B cell (primary cell): ENCODE data around the gene VSTM2B. TPM values are rescaled to one million over a fixed set of nuclear protein-coding genes. Genes with fewer than 3 reads are reported as not detected.

ENCODE experiments used
- ATAC-seq: fragments of 200-7000 bp; cut with Tn5 transposase; one replicate; pipeline ENCODE4 v1.10.0; 2021; ENCODE audit warnings: low read depth, mild to moderate bottlenecking, moderate number of reproducible peaks, moderate library complexity
- CTCF ChIA-PET: fragments of 350-600 bp; sonication (Branson Sonifier 250); formaldehyde crosslinking; loops from one replicate; lab custom pipeline; 2021; ENCODE audit warnings: antibody characterized with exemption, inconsistent platforms; lab: Charles Lee
- POLR2A ChIA-PET: fragments of 350-600 bp; sonication (Branson Sonifier 250); formaldehyde crosslinking; loops from one replicate; lab custom pipeline; 2021; ENCODE audit warnings: antibody characterized with exemption; lab: Charles Lee
- DNase-seq: peaks from one replicate; pipeline ENCODE4 v3.0.0; 2013
- H2AFZ ChIP-seq: 2 replicates; pipeline ENCODE4 v1.6.1; 2012; ENCODE audit warnings: mild to moderate bottlenecking, low read depth, low read length; ENCODE audit not compliant: insufficient read depth, poor library complexity, severe bottlenecking
- H3K27ac ChIP-seq, 2 donors: 1 replicate in 1 of 2; 2 replicates in 1 of 2; pipeline ENCODE4 v1.5.1; 2012 to 2013; ENCODE audit warnings: low read length in 2 of 2, mild to moderate bottlenecking in 2 of 2, moderate library complexity in 1 of 2
- H3K27me3 ChIP-seq, 4 experiments: fragments of 200-600 bp in 1 of 4; sonication (generic) in 1 of 4; replicated peaks in 1 of 4; 1 replicate in 2 of 4; 2 replicates in 2 of 4; pipeline versions ENCODE4 v1.6.1 to v1.7.0; 2013 to 2016; ENCODE audit warnings: low read length in 3 of 4, mild to moderate bottlenecking in 2 of 4, mixed read lengths in 1 of 4, moderate library complexity in 1 of 4; ENCODE audit not compliant: insufficient read depth in 4 of 4, control insufficient read depth in 3 of 4; ENCODE audit errors: control extremely low read depth in 1 of 4
- H3K36me3 ChIP-seq, 2 experiments: replicated peaks in 1 of 2; 1 replicate in 1 of 2; 2 replicates in 1 of 2; pipeline versions ENCODE4 v1.6.1 to v1.7.1; 2013; ENCODE audit warnings: low read length in 1 of 2; ENCODE audit not compliant: insufficient read depth in 2 of 2, control insufficient read depth in 1 of 2; ENCODE audit errors: control extremely low read depth in 1 of 2, extremely low read depth in 1 of 2
- H3K4me1 ChIP-seq, 2 donors: fragments of 200-600 bp in 1 of 2; sonication (generic) in 1 of 2; 1 replicate in 1 of 2; 2 replicates in 1 of 2; pipeline versions ENCODE4 v1.5.1 to v1.6.1; 2013 to 2017; ENCODE audit warnings: low read length in 2 of 2; ENCODE audit not compliant: control insufficient read depth in 2 of 2, insufficient read depth in 2 of 2
- H3K4me2 ChIP-seq: replicated peaks from 2 replicates; pipeline ENCODE3; 2012; ENCODE audit warnings: mild to moderate bottlenecking, low read depth, low read length; ENCODE audit not compliant: poor library complexity, severe bottlenecking
- H3K4me3 ChIP-seq, 5 experiments: fragments of 200-600 bp in 1 of 5; sonication (generic) in 1 of 5; 1 replicate in 3 of 5; 2 replicates in 2 of 5; pipeline versions ENCODE4 v1.5.1 to v1.7.0; 2011 to 2016; ENCODE audit warnings: low read length in 4 of 5, mild to moderate bottlenecking in 4 of 5, low read depth in 2 of 5, control low read depth in 1 of 5, moderate library complexity in 1 of 5; ENCODE audit not compliant: insufficient read depth in 1 of 5; ENCODE audit errors: control extremely low read depth in 1 of 5, extremely low read depth in 1 of 5
- H3K79me2 ChIP-seq: fragments of 200-600 bp; sonication (generic); one replicate; pipeline ENCODE4 v1.6.0; 2016; ENCODE audit warnings: low read length; ENCODE audit not compliant: control insufficient read depth, insufficient read depth
- H3K9ac ChIP-seq: fragments of 200-600 bp; sonication (generic); 2 replicates; pipeline ENCODE4 v1.6.1; 2017; ENCODE audit warnings: mild to moderate bottlenecking, low read length, moderate library complexity
- H3K9me3 ChIP-seq, 3 donors: one replicate each; pipeline versions ENCODE4 v1.6.1 to v1.7.1; 2013; ENCODE audit warnings: low read length in 2 of 3; ENCODE audit not compliant: control insufficient read depth in 2 of 3, insufficient read depth in 1 of 3; ENCODE audit errors: control extremely low read depth in 1 of 3
- H4K20me1 ChIP-seq: 2 replicates; pipeline ENCODE4 v1.6.0; 2012; ENCODE audit warnings: mild to moderate bottlenecking, low read length; ENCODE audit not compliant: insufficient read depth, control insufficient read depth, poor library complexity, severe bottlenecking
- H3K27ac Mint-ChIP-seq: one replicate; pipeline ENCODE4 v1.8.0; 2021; ENCODE audit warnings: mixed read lengths
- H3K27me3 Mint-ChIP-seq: one replicate; pipeline ENCODE4 v1.8.0; 2021; ENCODE audit warnings: mixed read lengths
- H3K4me1 Mint-ChIP-seq: one replicate; pipeline ENCODE4 v1.8.0; 2021; ENCODE audit warnings: mixed read lengths
- H3K4me3 Mint-ChIP-seq: one replicate; pipeline ENCODE4 v1.8.0; 2021; ENCODE audit warnings: mixed read lengths
- H3K9me3 Mint-ChIP-seq: one replicate; pipeline ENCODE4 v1.8.0; 2022; ENCODE audit warnings: mixed read lengths; ENCODE audit not compliant: insufficient read depth
- EZH2 ChIP-seq: IDR thresholded peaks from 2 replicates; pipeline ENCODE4 v1.6.1; 2012; ENCODE audit warnings: borderline replicate concordance, low read depth, mild to moderate bottlenecking, moderate library complexity, low read length; ENCODE audit not compliant: insufficient read depth, poor library complexity, severe bottlenecking
- WGBS: methylation state at CpG from one replicate; pipeline ENCODE4 v1.1.5; 2013; ENCODE audit warnings: missing lambda C conversion rate; ENCODE audit not compliant: insufficient coverage; 5-methylcytosine and 5-hydroxymethylcytosine counted together
- intact Hi-C: fragments of 100-400 bp; cut with micrococcal nuclease; formaldehyde crosslinking; loops from one replicate; pipeline ENCODE4 v1.10.0; 2022
- polyA plus RNA-seq: library from polyadenylated mRNA; depleted of rRNA; stranded (reverse); fragments of >200 nt; gene quantifications from 2 replicates; pipeline ENCODE4 v1.2.3, GENCODE V29; 2012
- total RNA-seq, 2 donors: library from RNA; stranded (reverse); fragments of 120-200 nt in 1 of 2; gene quantifications; 1 replicate in 1 of 2; 2 replicates in 1 of 2; pipeline versions ENCODE4 v1.2.3 to v1.2.4, GENCODE V29; 2013 to 2022
- TF ChIP-seq, protein P1 (sequence below): fragments of 200-600 bp; IDR thresholded peaks from one replicate; pipeline ENCODE4 v1.8.0; 2022; ENCODE audit warnings: antibody characterized with exemption, mild to moderate bottlenecking

The VSTM2B gene
- total and polyA plus RNA-seq, 2 donors (not counting 1 experiment from before 2014, with no cell fraction given): not detected

DNA sequence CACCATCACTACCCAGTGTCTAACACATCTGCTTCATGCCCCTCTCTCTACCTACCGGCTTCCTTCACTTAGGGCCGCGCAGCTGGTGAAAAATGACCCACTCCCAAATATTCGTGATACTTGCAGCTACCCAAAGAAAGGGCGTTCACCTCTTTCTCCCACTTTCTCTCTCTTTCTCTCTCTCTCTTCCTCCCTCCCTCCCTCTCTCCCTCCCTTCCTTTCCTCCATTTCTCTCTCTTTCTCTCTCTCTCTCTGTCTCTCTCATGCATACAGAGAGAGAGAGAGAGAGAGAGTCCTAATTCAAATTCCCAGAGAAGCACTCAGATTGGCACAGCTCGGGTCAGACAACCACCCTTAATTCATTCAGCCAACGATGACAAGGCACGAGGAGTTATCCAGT lies 52.6 kb downstream of the VSTM2B start:
- H3K36me3 ChIP-seq: no peaks in the 10 kb centered on the region
- CTCF ChIA-PET: no interaction called here
- H3K4me2 ChIP-seq: no peak overlapping the region
- H3K4me1 ChIP-seq: no peaks in the 10 kb centered on the region
- H2AFZ ChIP-seq: no peak overlapping the region
- no peak overlapping the region for H3K27ac Mint-ChIP-seq
- peaks cover 5% of the 10 kb centered on the region for H3K4me1 Mint-ChIP-seq
- TF ChIP-seq, protein P1, sequence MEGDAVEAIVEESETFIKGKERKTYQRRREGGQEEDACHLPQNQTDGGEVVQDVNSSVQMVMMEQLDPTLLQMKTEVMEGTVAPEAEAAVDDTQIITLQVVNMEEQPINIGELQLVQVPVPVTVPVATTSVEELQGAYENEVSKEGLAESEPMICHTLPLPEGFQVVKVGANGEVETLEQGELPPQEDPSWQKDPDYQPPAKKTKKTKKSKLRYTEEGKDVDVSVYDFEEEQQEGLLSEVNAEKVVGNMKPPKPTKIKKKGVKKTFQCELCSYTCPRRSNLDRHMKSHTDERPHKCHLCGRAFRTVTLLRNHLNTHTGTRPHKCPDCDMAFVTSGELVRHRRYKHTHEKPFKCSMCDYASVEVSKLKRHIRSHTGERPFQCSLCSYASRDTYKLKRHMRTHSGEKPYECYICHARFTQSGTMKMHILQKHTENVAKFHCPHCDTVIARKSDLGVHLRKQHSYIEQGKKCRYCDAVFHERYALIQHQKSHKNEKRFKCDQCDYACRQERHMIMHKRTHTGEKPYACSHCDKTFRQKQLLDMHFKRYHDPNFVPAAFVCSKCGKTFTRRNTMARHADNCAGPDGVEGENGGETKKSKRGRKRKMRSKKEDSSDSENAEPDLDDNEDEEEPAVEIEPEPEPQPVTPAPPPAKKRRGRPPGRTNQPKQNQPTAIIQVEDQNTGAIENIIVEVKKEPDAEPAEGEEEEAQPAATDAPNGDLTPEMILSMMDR: no peak
- TF ChIP-seq EZH2: no peak
- 65% methylated on average over 6 of the region's 8 CpGs for WGBS
- DNase-seq (no peak), ATAC-seq (no peak)
- no peak overlapping the region for H3K4me3 Mint-ChIP-seq
- POLR2A ChIA-PET: no interaction called here
- peaks cover 63% of the 10 kb centered on the region for H3K27me3 Mint-ChIP-seq
- peaks cover 0 to 17% (median 0%) of the 10 kb centered on the region in 4 experiments for H3K27me3 ChIP-seq
- no peak overlapping the region for H3K4me3 ChIP-seq
- no peak overlapping the region for H3K9ac ChIP-seq
- no peaks in the 10 kb centered on the region for H3K9me3 Mint-ChIP-seq
- intact Hi-C loops: no loop called here
- H3K79me2 ChIP-seq: no peaks in the 10 kb centered on the region
- peaks cover 0 to 4% (median 0%) of the 10 kb centered on the region in 3 donors for H3K9me3 ChIP-seq
- H4K20me1 ChIP-seq: no peaks in the 10 kb centered on the region
- no peak overlapping the region for H3K27ac ChIP-seq

DNA sequence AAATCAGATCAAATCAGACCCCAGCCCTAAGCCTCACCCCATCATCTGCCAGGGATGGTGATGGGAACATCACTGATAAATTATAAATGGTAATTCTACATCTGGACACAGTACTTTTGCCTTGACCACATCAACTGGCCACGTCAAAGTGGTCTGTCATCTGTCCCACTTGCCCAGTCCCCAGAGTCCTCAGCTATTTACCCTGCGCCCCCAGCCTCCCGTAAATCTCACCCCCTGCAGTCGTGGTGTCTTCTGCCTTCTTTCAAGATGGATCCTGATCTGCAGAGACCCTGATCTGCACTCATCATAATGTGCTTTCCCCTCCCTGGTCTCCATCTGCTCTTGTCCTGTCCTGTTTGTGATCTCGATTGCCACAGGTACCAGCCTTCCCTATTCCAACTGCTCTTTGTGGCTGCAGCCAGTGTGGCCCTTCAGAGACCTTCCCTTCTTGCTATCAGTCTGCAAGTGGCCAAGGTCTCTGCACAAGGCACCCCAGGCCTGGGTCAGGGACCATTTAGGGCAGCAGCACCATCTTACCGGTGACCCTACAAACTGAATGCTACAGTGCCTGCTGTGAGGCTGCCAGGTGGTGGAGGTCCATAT lies 53.6 kb downstream of the VSTM2B start:
- ATAC-seq (no peak), DNase-seq (no peak)
- no peak overlapping the region for H3K27ac ChIP-seq
- H3K4me3 Mint-ChIP-seq: no peak overlapping the region
- peaks cover 5% of the 10 kb centered on the region for H3K4me1 Mint-ChIP-seq
- CTCF ChIA-PET: no interaction called here
- H3K4me2 ChIP-seq: no peak overlapping the region
- H3K27me3 Mint-ChIP-seq: peaks cover 58% of the 10 kb centered on the region
- no peaks in the 10 kb centered on the region for H3K79me2 ChIP-seq
- peaks cover 0 to 4% (median 0%) of the 10 kb centered on the region in 3 donors for H3K9me3 ChIP-seq
- no peak overlapping the region for H3K27ac Mint-ChIP-seq
- no peaks in the 10 kb centered on the region for H3K36me3 ChIP-seq
- POLR2A ChIA-PET: no interaction called here
- no peaks in the 10 kb centered on the region for H3K9me3 Mint-ChIP-seq
- intact Hi-C loops: no loop called here
- H3K27me3 ChIP-seq: peaks cover 0 to 17% (median 0%) of the 10 kb centered on the region in 4 experiments
- no peak overlapping the region for H3K9ac ChIP-seq
- no peak overlapping the region for H3K4me3 ChIP-seq
- H2AFZ ChIP-seq: no peak overlapping the region
- TF ChIP-seq, protein P1: no peak
- TF ChIP-seq EZH2: no peak
- no peaks in the 10 kb centered on the region for H3K4me1 ChIP-seq
- H4K20me1 ChIP-seq: no peaks in the 10 kb centered on the region
- 83% methylated on average over 6 of the region's 6 CpGs for WGBS
